PFSK-1 (cell line): ENCODE data around the gene HTATIP2.

ENCODE experiments used
- FOXP2 ChIP-seq: optimal IDR thresholded peaks from 2 replicates; pipeline ENCODE3; 2011; ENCODE audit warnings: borderline replicate concordance, control low read depth, inconsistent platforms; ENCODE audit not compliant: insufficient read depth; ENCODE audit errors: extremely low read length, extremely low read depth
- POLR2AphosphoS5 ChIP-seq: IDR thresholded peaks from 2 replicates; pipeline ENCODE4 v1.6.1; 2012; ENCODE audit warnings: low read depth, mild to moderate bottlenecking, control low read depth, low read length, moderate library complexity
- SIN3A ChIP-seq: IDR thresholded peaks from 2 replicates; pipeline ENCODE4 v1.6.1; 2012; ENCODE audit warnings: mild to moderate bottlenecking, low read length, moderate library complexity, borderline replicate concordance; ENCODE audit not compliant: insufficient read depth
- TAF1 ChIP-seq: IDR thresholded peaks from 2 replicates; pipeline ENCODE4 v1.6.1; 2012; ENCODE audit warnings: low read length, control low read depth, borderline replicate concordance; ENCODE audit not compliant: insufficient read depth
- TF ChIP-seq, protein P1 (sequence below), 2 experiments: IDR thresholded peaks; 2 replicates each; pipeline versions ENCODE4 v1.6.1 to v1.8.0; 2011 to 2012; ENCODE audit warnings: low read depth in 2 of 2, low read length in 2 of 2, control low read depth in 1 of 2, inconsistent platforms in 1 of 2, mild to moderate bottlenecking in 1 of 2, moderate library complexity in 1 of 2; ENCODE audit not compliant: insufficient read depth in 1 of 2

Gene HTATIP2

DNA sequence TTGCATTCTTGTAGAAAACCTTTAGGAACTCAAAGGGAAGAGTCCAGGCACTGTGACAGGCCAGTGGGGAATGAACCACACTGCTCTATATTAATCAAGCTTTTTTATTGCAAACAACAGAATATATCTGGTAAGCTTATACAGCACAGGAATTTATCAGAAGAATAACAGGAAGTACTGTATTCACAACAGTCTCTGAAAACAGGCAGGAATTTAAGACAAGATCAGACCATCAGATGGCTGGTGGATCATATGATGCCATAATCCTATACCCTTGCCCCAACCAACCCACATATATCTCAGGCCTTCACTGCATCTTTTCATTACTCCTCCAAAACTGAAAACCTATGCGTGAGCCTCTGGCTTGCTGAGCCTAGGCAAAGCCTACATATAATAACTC is 1.0 kb upstream of the HTATIP2 start:
- TF ChIP-seq SIN3A (no peak), TAF1 (no peak), FOXP2 (no peak), POLR2AphosphoS5 (no peak)
- TF ChIP-seq, protein P1, sequence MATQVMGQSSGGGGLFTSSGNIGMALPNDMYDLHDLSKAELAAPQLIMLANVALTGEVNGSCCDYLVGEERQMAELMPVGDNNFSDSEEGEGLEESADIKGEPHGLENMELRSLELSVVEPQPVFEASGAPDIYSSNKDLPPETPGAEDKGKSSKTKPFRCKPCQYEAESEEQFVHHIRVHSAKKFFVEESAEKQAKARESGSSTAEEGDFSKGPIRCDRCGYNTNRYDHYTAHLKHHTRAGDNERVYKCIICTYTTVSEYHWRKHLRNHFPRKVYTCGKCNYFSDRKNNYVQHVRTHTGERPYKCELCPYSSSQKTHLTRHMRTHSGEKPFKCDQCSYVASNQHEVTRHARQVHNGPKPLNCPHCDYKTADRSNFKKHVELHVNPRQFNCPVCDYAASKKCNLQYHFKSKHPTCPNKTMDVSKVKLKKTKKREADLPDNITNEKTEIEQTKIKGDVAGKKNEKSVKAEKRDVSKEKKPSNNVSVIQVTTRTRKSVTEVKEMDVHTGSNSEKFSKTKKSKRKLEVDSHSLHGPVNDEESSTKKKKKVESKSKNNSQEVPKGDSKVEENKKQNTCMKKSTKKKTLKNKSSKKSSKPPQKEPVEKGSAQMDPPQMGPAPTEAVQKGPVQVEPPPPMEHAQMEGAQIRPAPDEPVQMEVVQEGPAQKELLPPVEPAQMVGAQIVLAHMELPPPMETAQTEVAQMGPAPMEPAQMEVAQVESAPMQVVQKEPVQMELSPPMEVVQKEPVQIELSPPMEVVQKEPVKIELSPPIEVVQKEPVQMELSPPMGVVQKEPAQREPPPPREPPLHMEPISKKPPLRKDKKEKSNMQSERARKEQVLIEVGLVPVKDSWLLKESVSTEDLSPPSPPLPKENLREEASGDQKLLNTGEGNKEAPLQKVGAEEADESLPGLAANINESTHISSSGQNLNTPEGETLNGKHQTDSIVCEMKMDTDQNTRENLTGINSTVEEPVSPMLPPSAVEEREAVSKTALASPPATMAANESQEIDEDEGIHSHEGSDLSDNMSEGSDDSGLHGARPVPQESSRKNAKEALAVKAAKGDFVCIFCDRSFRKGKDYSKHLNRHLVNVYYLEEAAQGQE (IDR thresholded peaks at IDR 0.05; ENCODE audit: insufficient read depth in 1 of 2, low read depth in 2 of 2, low read length in 2 of 2) = no peak

DNA sequence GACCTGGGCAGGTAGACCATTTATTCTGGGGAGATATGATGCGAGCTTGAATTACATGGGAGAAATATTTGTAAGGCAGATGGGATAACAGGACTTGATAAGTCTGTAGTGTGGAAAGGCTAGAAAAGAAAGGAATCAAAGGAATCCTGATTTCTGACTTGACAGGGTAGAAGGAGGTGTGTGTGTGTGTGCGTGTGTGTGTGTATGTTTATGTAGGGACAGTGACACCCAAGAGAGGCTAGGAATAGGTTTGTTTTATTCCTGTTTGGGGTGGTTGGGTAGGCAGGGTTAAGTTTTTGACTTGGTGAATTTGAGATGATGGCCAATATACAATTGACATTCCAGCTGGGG is 390 bp upstream of the HTATIP2 start:
- TF ChIP-seq, protein P1 (IDR thresholded peaks at IDR 0.05; ENCODE audit: insufficient read depth in 1 of 2, low read depth in 2 of 2, low read length in 2 of 2) = no peak
- TF ChIP-seq TAF1 (no peak), FOXP2 (no peak), SIN3A (no peak), POLR2AphosphoS5 (no peak)

DNA sequence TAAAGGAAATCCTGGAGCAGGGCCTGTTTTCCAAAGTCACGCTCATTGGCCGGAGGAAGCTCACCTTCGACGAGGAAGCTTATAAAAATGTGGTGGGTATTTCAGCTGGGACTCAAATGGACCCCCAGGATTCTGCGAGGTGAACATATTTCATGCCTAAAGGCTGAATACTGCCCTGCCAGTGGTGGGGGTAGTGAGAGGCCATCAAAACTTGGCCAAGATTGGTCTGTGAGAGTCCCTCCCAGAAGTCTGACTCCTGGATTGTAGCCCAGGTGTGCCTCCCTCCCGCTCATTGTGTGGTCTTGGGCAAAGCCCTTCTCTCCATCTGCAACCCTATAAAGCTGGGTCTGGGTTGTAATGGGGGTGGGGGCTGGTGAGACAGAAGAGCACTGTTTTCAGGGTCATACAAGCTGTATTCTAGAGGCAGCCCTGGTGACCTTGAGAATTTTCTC is 853 bp downstream of the HTATIP2 start:
- TF ChIP-seq, protein P1 (IDR thresholded peaks at IDR 0.05; ENCODE audit: insufficient read depth in 1 of 2, low read depth in 2 of 2, low read length in 2 of 2) = no peak
- TF ChIP-seq TAF1 = no peak
- TF ChIP-seq SIN3A = no peak
- TF ChIP-seq FOXP2 = no peak
- TF ChIP-seq POLR2AphosphoS5 = no peak

DNA sequence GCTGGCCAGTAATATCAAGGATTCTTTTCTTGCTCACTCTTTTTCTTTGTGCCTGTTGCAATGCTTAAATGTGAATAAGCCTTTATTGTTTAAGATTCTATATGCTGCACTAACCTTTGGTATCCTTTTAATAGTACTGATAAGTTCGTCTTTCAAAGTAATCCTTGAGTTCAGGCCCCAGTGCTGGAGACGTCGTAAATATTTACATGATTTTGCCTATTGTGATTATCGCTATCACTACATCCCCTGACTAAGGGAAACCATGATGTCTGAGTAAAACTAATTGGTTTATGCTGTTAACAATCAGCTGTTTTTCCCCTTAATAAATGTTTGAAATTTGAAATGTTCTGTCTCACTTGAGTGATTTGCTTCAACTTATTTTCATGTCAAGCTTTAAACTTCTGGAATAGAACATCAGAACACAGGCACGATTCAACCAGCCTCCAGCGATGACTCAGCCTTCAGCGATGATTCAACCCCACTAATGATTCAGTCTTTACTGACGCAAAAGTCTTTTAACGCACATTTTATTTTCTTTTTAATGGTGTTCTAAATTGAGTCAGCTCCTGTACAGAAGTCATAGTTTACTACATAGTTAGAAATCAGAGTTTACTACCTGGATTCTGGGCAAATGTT is 3.9 kb downstream of the HTATIP2 start:
- TF ChIP-seq TAF1 = no peak
- TF ChIP-seq POLR2AphosphoS5 = no peak
- TF ChIP-seq, protein P1 (IDR thresholded peaks at IDR 0.05; ENCODE audit: insufficient read depth in 1 of 2, low read depth in 2 of 2, low read length in 2 of 2) = no peak
- TF ChIP-seq SIN3A = no peak
- no peak for TF ChIP-seq FOXP2
